A549 (cell line): ENCODE measurements around the gene BCL2L1. TPM values are rescaled to one million over a fixed set of nuclear protein-coding genes. Genes with fewer than 3 reads are reported as not detected.

Experiments
- ATAC-seq, 2 experiments: fragments of 200-7000 bp in 1 of 2; fragments of >200 bp in 1 of 2; cut with Nextera tagmentation in 1 of 2; cut with Tn5 transposase in 1 of 2; 3 replicates each; pipeline versions ENCODE4 v1.8.0 to v1.9.1; 2018 to 2020; ENCODE audit warnings: mild to moderate bottlenecking in 1 of 2, moderate library complexity in 1 of 2
- CTCF ChIA-PET: fragments of 300-600 bp; sonication (Branson Sonifier 250); formaldehyde crosslinking; extraction: SDS; loops from one replicate; lab custom pipeline; 2021; ENCODE audit warnings: antibody characterized with exemption, inconsistent platforms; lab: Yijun Ruan, JAX
- POLR2A ChIA-PET: fragments of 350-600 bp; formaldehyde crosslinking; extraction: SDS; loops from one replicate; lab custom pipeline; 2021; ENCODE audit warnings: antibody characterized with exemption, inconsistent platforms; lab: Yijun Ruan, JAX
- DNase-seq, 2 experiments: peaks; one replicate each; pipeline versions ENCODE4 v3.0.0 to v3.0.0-alpha.2; 2011 to 2016; ENCODE audit warnings: low read depth in 1 of 2, low spot score in 1 of 2
- FAIRE-seq: peaks from 2 replicates; lab custom pipeline; 2011; peaks lifted over from hg19 to GRCh38; lab: Jason Lieb, UNC
- H3K27ac ChIP-seq, 2 experiments: fragments of >200 bp; sonication (Bioruptor Twin); formaldehyde crosslinking; 3 replicates each; pipeline ENCODE4 v1.5.1; 2016 to 2017
- H3K4me1 ChIP-seq: fragments of >200 bp; sonication (Bioruptor Twin); formaldehyde crosslinking; 3 replicates; pipeline ENCODE4 v1.6.1; 2016
- H3K4me2 ChIP-seq: fragments of >200 bp; sonication (Bioruptor Twin); formaldehyde crosslinking; 3 replicates; pipeline ENCODE4 v1.6.1; 2016
- H3K4me3 ChIP-seq: fragments of >200 bp; sonication (Bioruptor Twin); formaldehyde crosslinking; 3 replicates; pipeline ENCODE4 v1.5.1; 2016
- H3K9me3 ChIP-seq: fragments of >200 bp; sonication (Bioruptor Twin); formaldehyde crosslinking; 3 replicates; pipeline ENCODE4 v1.6.1; 2016
- BHLHE40 ChIP-seq: IDR thresholded peaks from 2 replicates; pipeline ENCODE4 v1.6.1; 2012; ENCODE audit warnings: low read depth, low read length, inconsistent platforms
- EHF ChIP-seq: fragments of 250-450 bp; sonication (Bioruptor Pico); IDR thresholded peaks from 2 replicates; pipeline ENCODE4 v1.5.0; 2020; ENCODE audit warnings: mild to moderate bottlenecking
- FOSB ChIP-seq: fragments of 250-450 bp; sonication (Bioruptor Pico); IDR thresholded peaks from 2 replicates; pipeline ENCODE4 v1.5.0; 2020; ENCODE audit warnings: mild to moderate bottlenecking, moderate library complexity
- HDAC2 ChIP-seq: fragments of 200-600 bp; sonication (generic); IDR thresholded peaks from 2 replicates; pipeline ENCODE4 v1.6.1; 2016
- HOXA7 ChIP-seq: fragments of 250-450 bp; sonication (Bioruptor Pico); IDR thresholded peaks from 2 replicates; pipeline ENCODE4 v1.5.0; 2020; ENCODE audit warnings: mild to moderate bottlenecking, moderate library complexity
- JUN ChIP-seq, 2 experiments: fragments of >200 bp; sonication (Bioruptor Twin); formaldehyde crosslinking; IDR thresholded peaks; 2 replicates in 1 of 2; 3 replicates in 1 of 2; pipeline ENCODE4 v1.6.1; 2016 to 2017
- SREBF2 ChIP-seq: fragments of 450-650 bp; IDR thresholded peaks from 2 replicates; pipeline ENCODE4 v1.6.1; 2014; ENCODE audit warnings: mild to moderate bottlenecking, moderate library complexity
- TP53 ChIP-seq: fragments of 250-450 bp; sonication (Bioruptor Pico); IDR thresholded peaks from 2 replicates; pipeline ENCODE4 v1.5.0; 2021; ENCODE audit warnings: mild to moderate bottlenecking, moderate library complexity
- WGBS: methylation state at CpG from one replicate; pipeline ENCODE4 v1.1.6; 2017; ENCODE audit errors: missing lambda C conversion rate; 5-methylcytosine and 5-hydroxymethylcytosine counted together
- polyA plus RNA-seq, 4 experiments: library from polyadenylated mRNA; depleted of rRNA in 3 of 4; stranded (reverse); fragments of >200 nt; fragmentation: RNase III in 1 of 4; extraction: RNeasy Plus Mini Kit Qiagen cat#74134 plus additional on column Dnase treatment in 1 of 4; gene quantifications; 2 replicates in 3 of 4; 3 replicates in 1 of 4; pipeline ENCODE4 v1.2.3, GENCODE V29; 2011 to 2017
- TF ChIP-seq, protein P1 (sequence below): fragments of >200 bp; sonication (Bioruptor Twin); formaldehyde crosslinking; IDR thresholded peaks from 3 replicates; pipeline ENCODE4 v1.5.1; 2016
- TF ChIP-seq, protein P2 (sequence below): fragments of 250-450 bp; sonication (Bioruptor Pico); IDR thresholded peaks from 2 replicates; pipeline ENCODE4 v1.5.0; 2021; ENCODE audit warnings: mild to moderate bottlenecking, moderate library complexity, borderline replicate concordance

BCL2L1 gene
- polyA plus RNA-seq, 2 of the 4 experiments (the other 2 are of a cell fraction), result 154 to 178 TPM

GRCh38 chr20:31694842-31695593 lies 27.6 kb downstream of the BCL2L1 start:
- Histone ChIP-seq H3K27ac (peak overlapping the region; percentile 89 to 95), H3K4me1 (peaks cover 100% of the 10 kb centered on the region), H3K9me3 (no peaks in the 10 kb centered on the region), H3K4me2 (peak overlapping the region; percentile 74), H3K4me3 (peak overlapping the region; percentile 22; the same call in 1 of the 3 replicates)
- CTCF ChIA-PET, result interaction anchor here (0.8 to 13.2 kb wide), 10 partner anchors 10 to 132 kb away, joined by 3 to 159 read pairs (median 5); partner anchors contain the start of gene BCL2L1
- WGBS, result 69% methylated on average over 5 of the region's 5 CpGs
- FAIRE-seq (no peak), ATAC-seq (no peak), DNase-seq (no peak)
- 0 out of 2 replicates have a peak, but pooled peaks have one; percentile 64 for TF ChIP-seq EHF
- no peak for TF ChIP-seq SREBF2
- POLR2A ChIA-PET, result interaction anchor here (1.1 to 2.6 kb wide), 6 partner anchors 10 to 91 kb away, joined by 3 to 17 read pairs (median 8); partner anchors contain the start of gene BCL2L1

DNA sequence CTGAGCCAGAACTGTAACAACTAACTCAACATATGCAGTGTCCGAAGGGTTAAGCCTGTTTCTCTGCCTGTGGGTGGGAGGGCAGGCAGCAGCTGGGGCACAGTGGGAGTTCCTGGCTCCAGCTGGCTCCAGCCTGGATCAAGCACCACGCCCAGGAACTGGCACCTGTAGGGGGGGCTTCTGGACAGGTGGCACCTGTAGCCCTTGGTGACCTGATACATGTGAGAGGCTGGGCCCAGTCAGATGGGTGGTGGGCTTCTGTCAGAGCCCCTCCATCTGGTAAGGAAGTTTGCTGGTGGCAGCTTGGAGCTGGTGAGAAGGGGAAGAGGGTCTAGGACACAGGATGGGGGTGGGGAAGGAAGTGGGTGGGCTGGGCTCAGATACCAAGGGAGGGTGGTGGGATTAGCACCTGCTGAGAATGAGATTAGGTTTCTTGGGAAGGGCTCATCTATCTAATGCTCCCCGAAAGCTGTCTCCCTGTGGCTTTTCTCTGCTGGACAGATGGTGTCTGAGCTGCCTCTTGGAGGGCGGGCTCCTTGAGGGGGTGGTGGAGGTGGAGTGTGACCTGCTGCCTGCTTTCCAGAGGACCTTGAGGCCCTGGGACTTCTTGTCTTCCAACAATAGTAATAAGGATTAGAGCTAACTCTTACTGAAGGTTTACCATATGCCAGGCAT lies 28.5 kb downstream of the BCL2L1 start:
- no peaks in the 10 kb centered on the region for H3K9me3 ChIP-seq
- WGBS, result 64% methylated on average over 4 of the region's 4 CpGs
- POLR2A ChIA-PET, result interaction anchor here (1.0 to 1.1 kb wide), 2 partner anchors 20 to 25 kb away, joined by 3 read pairs; no protein-coding TSS in a partner anchor
- DNase-seq (no peak), FAIRE-seq (no peak), ATAC-seq (peak in 1 of 2 experiments; percentile 4; a peak in 2 of 6 replicates)
- H3K4me1 ChIP-seq, result peaks cover 99% of the 10 kb centered on the region
- peak overlapping the region; percentile 89 to 95 for H3K27ac ChIP-seq
- 0 out of 5 replicates have a peak, but pooled peaks of 1 of the 2 experiments have one; percentile 41 for TF ChIP-seq JUN (IDR thresholded peaks at IDR 0.05)
- TF ChIP-seq EHF, result no peak
- TF ChIP-seq HOXA7 (CRISPR knock-in tag), result no peak
- CTCF ChIA-PET, result interaction anchor here (1.0 to 13.2 kb wide), 9 partner anchors 10 to 81 kb away, joined by 3 to 159 read pairs (median 5); partner anchors contain the start of gene BCL2L1
- H3K4me3 ChIP-seq, result 0 out of 3 replicates have a peak overlapping the region, but pooled peaks have one; percentile 2
- peak overlapping the region; percentile 74 for H3K4me2 ChIP-seq

- no peak for TF ChIP-seq FOSB
- TF ChIP-seq, protein P1, sequence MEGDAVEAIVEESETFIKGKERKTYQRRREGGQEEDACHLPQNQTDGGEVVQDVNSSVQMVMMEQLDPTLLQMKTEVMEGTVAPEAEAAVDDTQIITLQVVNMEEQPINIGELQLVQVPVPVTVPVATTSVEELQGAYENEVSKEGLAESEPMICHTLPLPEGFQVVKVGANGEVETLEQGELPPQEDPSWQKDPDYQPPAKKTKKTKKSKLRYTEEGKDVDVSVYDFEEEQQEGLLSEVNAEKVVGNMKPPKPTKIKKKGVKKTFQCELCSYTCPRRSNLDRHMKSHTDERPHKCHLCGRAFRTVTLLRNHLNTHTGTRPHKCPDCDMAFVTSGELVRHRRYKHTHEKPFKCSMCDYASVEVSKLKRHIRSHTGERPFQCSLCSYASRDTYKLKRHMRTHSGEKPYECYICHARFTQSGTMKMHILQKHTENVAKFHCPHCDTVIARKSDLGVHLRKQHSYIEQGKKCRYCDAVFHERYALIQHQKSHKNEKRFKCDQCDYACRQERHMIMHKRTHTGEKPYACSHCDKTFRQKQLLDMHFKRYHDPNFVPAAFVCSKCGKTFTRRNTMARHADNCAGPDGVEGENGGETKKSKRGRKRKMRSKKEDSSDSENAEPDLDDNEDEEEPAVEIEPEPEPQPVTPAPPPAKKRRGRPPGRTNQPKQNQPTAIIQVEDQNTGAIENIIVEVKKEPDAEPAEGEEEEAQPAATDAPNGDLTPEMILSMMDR, result no peak
- TF ChIP-seq HDAC2, result no peak
- no peak for TF ChIP-seq SREBF2
- TF ChIP-seq TP53, result no peak
- TF ChIP-seq BHLHE40, result no peak
- TF ChIP-seq, protein P2, sequence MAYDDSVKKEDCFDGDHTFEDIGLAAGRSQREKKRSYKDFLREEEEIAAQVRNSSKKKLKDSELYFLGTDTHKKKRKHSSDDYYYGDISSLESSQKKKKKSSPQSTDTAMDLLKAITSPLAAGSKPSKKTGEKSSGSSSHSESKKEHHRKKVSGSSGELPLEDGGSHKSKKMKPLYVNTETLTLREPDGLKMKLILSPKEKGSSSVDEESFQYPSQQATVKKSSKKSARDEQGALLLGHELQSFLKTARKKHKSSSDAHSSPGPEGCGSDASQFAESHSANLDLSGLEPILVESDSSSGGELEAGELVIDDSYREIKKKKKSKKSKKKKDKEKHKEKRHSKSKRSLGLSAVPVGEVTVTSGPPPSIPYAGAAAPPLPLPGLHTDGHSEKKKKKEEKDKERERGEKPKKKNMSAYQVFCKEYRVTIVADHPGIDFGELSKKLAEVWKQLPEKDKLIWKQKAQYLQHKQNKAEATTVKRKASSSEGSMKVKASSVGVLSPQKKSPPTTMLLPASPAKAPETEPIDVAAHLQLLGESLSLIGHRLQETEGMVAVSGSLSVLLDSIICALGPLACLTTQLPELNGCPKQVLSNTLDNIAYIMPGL (CRISPR knock-in tag), result no peak
- peak overlapping the region; percentile 89 to 95 for H3K27ac ChIP-seq
- POLR2A ChIA-PET, result interaction anchor here (0.7 to 1.0 kb wide), 2 partner anchors 11 to 21 kb away, joined by 3 read pairs; no protein-coding TSS in a partner anchor
- FAIRE-seq, result no peak
- 71% methylated on average over 6 of the region's 6 CpGs for WGBS
- peak overlapping the region; percentile 74 for H3K4me2 ChIP-seq
- peaks cover 96% of the 10 kb centered on the region for H3K4me1 ChIP-seq
- no peak overlapping the region for H3K4me3 ChIP-seq
- DNase-seq, result no peak
- H3K9me3 ChIP-seq, result no peaks in the 10 kb centered on the region
- CTCF ChIA-PET, result interaction anchor here (0.6 to 13.2 kb wide), 11 partner anchors 10 to 131 kb away, joined by 3 to 159 read pairs (median 5); partner anchors contain the start of gene BCL2L1
- no peak for ATAC-seq
These were observed 29.3 kb downstream of the BCL2L1 start for GRCh38 chr20:31693402-31693801.
